ENCODE measurements around the gene CBFB.
A peak's percentile ranks its signal among the peaks of the same experiment; 100 is the strongest.
"Not testable (repeated sequence)": the region's sequence is repeated elsewhere in the genome, so short reads cannot be mapped to it uniquely, and the experiment has no call there.

Gene CBFB

GRCh38 chr16:67028696-67029253, at the start of gene CBFB:
TSS of gene CBFB (plus strand) at chr16:67029149. CDS start at chr16:67029408, 259 bp downstream.
- TF ChIP-seq ZFX (IDR thresholded peaks at IDR 0.05) (no peak), CTCF (conservative IDR thresholded peaks at IDR 0.05) (no peak; the same call in 1 of the 2 replicates)
- peak within 1 kb of the TSS; percentile 99 for H3K27ac ChIP-seq

GRCh38 chr16:66983033-66983432, 45.9 kb upstream of the CBFB start:
- TF ChIP-seq ZFX (IDR thresholded peaks at IDR 0.05) (no peak), CTCF (conservative IDR thresholded peaks at IDR 0.05) (no peak)
- H3K27ac ChIP-seq, result no peak overlapping the region

GRCh38 chr16:66984892-66985311, 44.0 kb upstream of the CBFB start:
- H3K27ac ChIP-seq, result no peak overlapping the region
- TF ChIP-seq CTCF (conservative IDR thresholded peaks at IDR 0.05) (no peak), ZFX (IDR thresholded peaks at IDR 0.05) (no peak)

GRCh38 chr16:66986559-66986958, 42.4 kb upstream of the CBFB start:
- H3K27ac ChIP-seq, result no peak overlapping the region
- no peak for TF ChIP-seq ZFX (IDR thresholded peaks at IDR 0.05)
- no peak for TF ChIP-seq CTCF (conservative IDR thresholded peaks at IDR 0.05)

- TF ChIP-seq ZFX (IDR thresholded peaks at IDR 0.05) (no peak), CTCF (conservative IDR thresholded peaks at IDR 0.05) (no peak)
- no peak within 1 kb of the TSS for H3K27ac ChIP-seq
These were observed 40.7 kb upstream of the CBFB start, which contains the start of gene CES4A for GRCh38 chr16:66988197-66988788. TSS of gene CES4A (plus strand) at chr16:66988589. CDS start at chr16:66988773, 184 bp downstream.

GRCh38 chr16:66991545-66992077, 37.3 kb upstream of the CBFB start:
- H3K27ac ChIP-seq, result no peak overlapping the region
- TF ChIP-seq CTCF (conservative IDR thresholded peaks at IDR 0.05), result no peak
- no peak for TF ChIP-seq ZFX (IDR thresholded peaks at IDR 0.05)

- H3K27ac ChIP-seq, result not testable (repeated sequence)
These were observed 35.4 kb upstream of the CBFB start for GRCh38 chr16:66993558-66993957.

Measured in C4-2B (cell line).